PC-3 (cell line): Measurements from ENCODE around the gene LRRFIP2.

Experiments used
- EZH2 ChIP-seq: fragments of 300-600 bp; sonication (generic); IDR thresholded peaks from one replicate; pipeline ENCODE4 v1.6.1; 2017; ENCODE audit warnings: antibody characterized with exemption, mild to moderate bottlenecking, low read length; ENCODE audit not compliant: unreplicated experiment
- EZH2phosphoT487 ChIP-seq: fragments of 300-600 bp; sonication (generic); IDR thresholded peaks from 2 replicates; pipeline ENCODE4 v1.6.1; 2018; ENCODE audit warnings: mild to moderate bottlenecking, antibody characterized with exemption, low read length, borderline replicate concordance
- TF ChIP-seq, protein P1 (sequence below): fragments of 300-600 bp; sonication (generic); conservative IDR thresholded peaks from 2 replicates; pipeline ENCODE4 v1.5.1; 2017; ENCODE audit warnings: antibody characterized with exemption, low read depth, mild to moderate bottlenecking, low read length

GRCh38 chr3:37145611-37146010, 28.8 kb downstream of the LRRFIP2 start:
- TF ChIP-seq, protein P1, sequence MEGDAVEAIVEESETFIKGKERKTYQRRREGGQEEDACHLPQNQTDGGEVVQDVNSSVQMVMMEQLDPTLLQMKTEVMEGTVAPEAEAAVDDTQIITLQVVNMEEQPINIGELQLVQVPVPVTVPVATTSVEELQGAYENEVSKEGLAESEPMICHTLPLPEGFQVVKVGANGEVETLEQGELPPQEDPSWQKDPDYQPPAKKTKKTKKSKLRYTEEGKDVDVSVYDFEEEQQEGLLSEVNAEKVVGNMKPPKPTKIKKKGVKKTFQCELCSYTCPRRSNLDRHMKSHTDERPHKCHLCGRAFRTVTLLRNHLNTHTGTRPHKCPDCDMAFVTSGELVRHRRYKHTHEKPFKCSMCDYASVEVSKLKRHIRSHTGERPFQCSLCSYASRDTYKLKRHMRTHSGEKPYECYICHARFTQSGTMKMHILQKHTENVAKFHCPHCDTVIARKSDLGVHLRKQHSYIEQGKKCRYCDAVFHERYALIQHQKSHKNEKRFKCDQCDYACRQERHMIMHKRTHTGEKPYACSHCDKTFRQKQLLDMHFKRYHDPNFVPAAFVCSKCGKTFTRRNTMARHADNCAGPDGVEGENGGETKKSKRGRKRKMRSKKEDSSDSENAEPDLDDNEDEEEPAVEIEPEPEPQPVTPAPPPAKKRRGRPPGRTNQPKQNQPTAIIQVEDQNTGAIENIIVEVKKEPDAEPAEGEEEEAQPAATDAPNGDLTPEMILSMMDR, result no peak
- TF ChIP-seq EZH2 (no peak), EZH2phosphoT487 (no peak)
